Activated CD4-positive, alpha-beta memory T cell treated with anti-CD3 and anti-CD28 coated beads, Interleukin-2, amount 10 ng/mL, durations not matched to agents 7 days and 5 days (primary cell): Measurements from ENCODE around the gene POLR3E. TPM values are rescaled to one million over a fixed set of nuclear protein-coding genes. Genes with fewer than 3 reads are reported as not detected.
A peak's percentile ranks its signal among the peaks of the same experiment; 100 is the strongest.
"Not testable (repeated sequence)": the region's sequence is repeated elsewhere in the genome, so short reads cannot be mapped to it uniquely, and the experiment has no call there.

Experiments used
- CTCF ChIA-PET: fragments of 350-600 bp; sonication (Branson Sonifier 250); formaldehyde crosslinking; loops from one replicate; lab custom pipeline; 2021; ENCODE audit warnings: antibody characterized with exemption, inconsistent platforms; lab: Charles Lee
- POLR2A ChIA-PET: fragments of 350-600 bp; sonication (Branson Sonifier 250); formaldehyde crosslinking; loops from one replicate; lab custom pipeline; 2021; ENCODE audit warnings: antibody characterized with exemption; lab: Charles Lee
- DNase-seq: peaks from one replicate; pipeline ENCODE4 v3.0.0-alpha.2; 2020
- H3K27ac Mint-ChIP-seq: one replicate; pipeline ENCODE4 v1.8.0; 2021; ENCODE audit warnings: mild to moderate bottlenecking, mixed read lengths
- H3K27me3 Mint-ChIP-seq: one replicate; pipeline ENCODE4 v1.8.0; 2021; ENCODE audit warnings: mixed read lengths
- H3K36me3 Mint-ChIP-seq: one replicate; pipeline ENCODE4 v1.8.0; 2021; ENCODE audit warnings: low read depth, mixed read lengths
- H3K4me1 Mint-ChIP-seq: one replicate; pipeline ENCODE4 v1.8.0; 2021; ENCODE audit warnings: mixed read lengths
- H3K4me3 Mint-ChIP-seq: one replicate; pipeline ENCODE4 v1.8.0; 2021; ENCODE audit warnings: mild to moderate bottlenecking, mixed read lengths
- H3K9me3 Mint-ChIP-seq: one replicate; pipeline ENCODE4 v1.8.0; 2021; ENCODE audit warnings: mixed read lengths
- total RNA-seq, 2 experiments: library from RNA; stranded (reverse); gene quantifications; one replicate each; pipeline ENCODE4 v1.2.3, GENCODE V29; 2021

The POLR3E gene
- total RNA-seq, 2 experiments from 2014 or later, result 50.7 TPM

GRCh38 chr16:22296225-22297113 is 740 bp upstream of the POLR3E start:
- ChIA-PET POLR2A (interaction anchor here (0.6 to 5.6 kb wide), 9 partner anchors 19 to 306 kb away, joined by 3 to 71 read pairs (median 6); partner anchors contain the start of gene EEF2K), CTCF (interaction anchor here (0.6 to 7.3 kb wide), 9 partner anchors 21 to 296 kb away, joined by 3 to 183 read pairs (median 4); partner anchors contain the start of gene EEF2K)
- Mint-ChIP-seq H3K27me3 (no peaks in the 10 kb centered on the region), H3K9me3 (no peaks in the 10 kb centered on the region), H3K27ac (peak overlapping the region; percentile 98), H3K4me1 (peaks cover 39% of the 10 kb centered on the region), H3K4me3 (peak overlapping the region; percentile 91), H3K36me3 (peaks cover 20% of the 10 kb centered on the region)
- no peak for DNase-seq

- Mint-ChIP-seq H3K36me3 (peaks cover 25% of the 10 kb centered on the region), H3K4me1 (peaks cover 42% of the 10 kb centered on the region), H3K4me3 (peak overlapping the region; percentile 91), H3K27me3 (no peaks in the 10 kb centered on the region), H3K27ac (peak overlapping the region; percentile 98), H3K9me3 (no peaks in the 10 kb centered on the region)
- peak; percentile 80 for DNase-seq
- CTCF ChIA-PET, result interaction anchor here (1.1 to 7.3 kb wide), 6 partner anchors 10 to 290 kb away, joined by 3 to 183 read pairs (median 8); partner anchors contain the start of gene EEF2K
- POLR2A ChIA-PET, result interaction anchor here (0.5 to 5.6 kb wide), 16 partner anchors 9 to 982 kb away, joined by 3 to 71 read pairs (median 4); partner anchors contain the start of genes EEF2K and UQCRC2
Observed at GRCh38 chr16:22297871-22298733, 893 bp downstream of the POLR3E start.

GRCh38 chr16:22299036-22299435 is 1.8 kb downstream of the POLR3E start:
- POLR2A ChIA-PET, result interaction anchor here (0.6 to 5.6 kb wide), 9 partner anchors 8 to 654 kb away, joined by 3 to 71 read pairs (median 4); partner anchors contain the start of gene EEF2K
- Mint-ChIP-seq H3K27ac (peak overlapping the region; percentile 98), H3K27me3 (no peaks in the 10 kb centered on the region), H3K36me3 (peaks cover 29% of the 10 kb centered on the region), H3K4me3 (peak overlapping the region; percentile 91), H3K4me1 (peaks cover 42% of the 10 kb centered on the region), H3K9me3 (no peaks in the 10 kb centered on the region)
- DNase-seq, result no peak
- CTCF ChIA-PET, result interaction anchor here (1.1 to 7.3 kb wide), 5 partner anchors 9 to 105 kb away, joined by 3 to 183 read pairs (median 11); partner anchors contain the start of gene EEF2K

- CTCF ChIA-PET, result interaction anchor here (0.6 to 7.3 kb wide), 22 partner anchors 8 to 1100 kb away, joined by 3 to 183 read pairs (median 4); partner anchors contain the start of gene EEF2K
- Mint-ChIP-seq H3K9me3 (no peaks in the 10 kb centered on the region), H3K27me3 (no peaks in the 10 kb centered on the region), H3K4me1 (peaks cover 42% of the 10 kb centered on the region), H3K4me3 (no peak overlapping the region), H3K36me3 (peaks cover 32% of the 10 kb centered on the region), H3K27ac (peak overlapping the region; percentile 20)
- peak; percentile 63 for DNase-seq
- POLR2A ChIA-PET, result interaction anchor here (0.7 to 5.6 kb wide), 6 partner anchors 14 to 110 kb away, joined by 3 to 49 read pairs (median 4); partner anchors contain the start of genes CDR2 and EEF2K
Observed at GRCh38 chr16:22300427-22301071, 3.3 kb downstream of the POLR3E start.

GRCh38 chr16:22301423-22301822 is 4.2 kb downstream of the POLR3E start:
- not testable (repeated sequence) for H3K27me3 Mint-ChIP-seq, H3K9me3 Mint-ChIP-seq, H3K4me3 Mint-ChIP-seq, H3K27ac Mint-ChIP-seq, DNase-seq
- Mint-ChIP-seq H3K36me3 (peaks cover 32% of the 10 kb centered on the region), H3K4me1 (peaks cover 37% of the 10 kb centered on the region)
- POLR2A ChIA-PET, result interaction anchor here (5.6 kb wide), 1 partner anchor 95 kb away, joined by 49 read pairs; the partner anchor contains the start of gene EEF2K
- CTCF ChIA-PET, result interaction anchor here (0.8 to 7.3 kb wide), 8 partner anchors 7 to 1327 kb away, joined by 3 to 183 read pairs (median 5); partner anchors contain the start of gene EEF2K

- ChIA-PET CTCF (no interaction called here), POLR2A (no interaction called here)
- DNase-seq, result no peak
- Mint-ChIP-seq H3K4me3 (no peak overlapping the region), H3K36me3 (peaks cover 37% of the 10 kb centered on the region), H3K27ac (no peak overlapping the region), H3K27me3 (no peaks in the 10 kb centered on the region), H3K4me1 (peaks cover 32% of the 10 kb centered on the region), H3K9me3 (no peaks in the 10 kb centered on the region)
Observed at GRCh38 chr16:22302776-22303363, 5.7 kb downstream of the POLR3E start.

GRCh38 chr16:22304411-22304810 is 7.2 kb downstream of the POLR3E start:
- Mint-ChIP-seq H3K27ac (no peak overlapping the region), H3K4me1 (peaks cover 20% of the 10 kb centered on the region), H3K4me3 (no peak overlapping the region), H3K27me3 (no peaks in the 10 kb centered on the region), H3K9me3 (no peaks in the 10 kb centered on the region), H3K36me3 (peaks cover 29% of the 10 kb centered on the region)
- CTCF ChIA-PET, result no interaction called here
- POLR2A ChIA-PET, result no interaction called here
- DNase-seq, result no peak

- POLR2A ChIA-PET, result interaction anchor here (1.1 kb wide), 1 partner anchor 8 kb away, joined by 4 read pairs; no protein-coding TSS in a partner anchor
- CTCF ChIA-PET, result no interaction called here
- DNase-seq, result no peak
- Mint-ChIP-seq H3K4me3 (no peak overlapping the region), H3K27me3 (no peaks in the 10 kb centered on the region), H3K9me3 (no peaks in the 10 kb centered on the region), H3K36me3 (peaks cover 28% of the 10 kb centered on the region), H3K27ac (no peak overlapping the region), H3K4me1 (peaks cover 5% of the 10 kb centered on the region)
Observed at GRCh38 chr16:22306788-22307187, 9.6 kb downstream of the POLR3E start.

- Mint-ChIP-seq H3K27me3 (no peaks in the 10 kb centered on the region), H3K9me3 (no peaks in the 10 kb centered on the region), H3K4me3 (no peak overlapping the region), H3K36me3 (peaks cover 29% of the 10 kb centered on the region), H3K27ac (no peak overlapping the region), H3K4me1 (no peaks in the 10 kb centered on the region)
- CTCF ChIA-PET, result interaction anchor here (1.3 to 1.4 kb wide), 2 partner anchors 9 to 11 kb away, joined by 5 to 7 read pairs; no protein-coding TSS in a partner anchor
- DNase-seq, result no peak
- POLR2A ChIA-PET, result interaction anchor here (1.1 kb wide), 1 partner anchor 9 kb away, joined by 4 read pairs; no protein-coding TSS in a partner anchor
Observed at GRCh38 chr16:22307838-22308237, 10.6 kb downstream of the POLR3E start.

- ChIA-PET CTCF (interaction anchor here (0.8 to 2.2 kb wide), 4 partner anchors 8 to 12 kb away, joined by 3 to 10 read pairs (median 5); no protein-coding TSS in a partner anchor), POLR2A (no interaction called here)
- H3K27me3 Mint-ChIP-seq, result no peaks in the 10 kb centered on the region
- peaks cover 29% of the 10 kb centered on the region for H3K36me3 Mint-ChIP-seq
- H3K4me1 Mint-ChIP-seq, result no peaks in the 10 kb centered on the region
- H3K9me3 Mint-ChIP-seq, result no peaks in the 10 kb centered on the region
- no peak overlapping the region for H3K27ac Mint-ChIP-seq
- DNase-seq, result no peak
- no peak overlapping the region for H3K4me3 Mint-ChIP-seq
Observed at GRCh38 chr16:22308824-22309520, 11.8 kb downstream of the POLR3E start.

- Mint-ChIP-seq H3K9me3 (no peaks in the 10 kb centered on the region), H3K4me3 (no peak overlapping the region), H3K27ac (no peak overlapping the region), H3K27me3 (no peaks in the 10 kb centered on the region), H3K4me1 (no peaks in the 10 kb centered on the region), H3K36me3 (peaks cover 38% of the 10 kb centered on the region)
- POLR2A ChIA-PET, result no interaction called here
- CTCF ChIA-PET, result interaction anchor here (1.4 to 2.2 kb wide), 2 partner anchors 10 to 11 kb away, joined by 6 to 10 read pairs; no protein-coding TSS in a partner anchor
- DNase-seq, result no peak
Observed at GRCh38 chr16:22311520-22311919, 14.3 kb downstream of the POLR3E start.
